Activated naive CD8-positive, alpha-beta T cell treated with anti-CD3 and anti-CD28 coated beads for 36 hours (primary cell): ENCODE results near the gene RPL15. TPM values are rescaled to one million over a fixed set of nuclear protein-coding genes. Genes with fewer than 3 reads are reported as not detected.
A peak's percentile ranks its signal among the peaks of the same experiment; 100 is the strongest.
"Not testable (repeated sequence)": the region's sequence is repeated elsewhere in the genome, so short reads cannot be mapped to it uniquely, and the experiment has no call there.

Experiments used
- DNase-seq: peaks from one replicate; pipeline ENCODE4 v3.0.0; 2021
- H3K27ac Mint-ChIP-seq: one replicate; pipeline ENCODE4 v1.8.0; 2022; ENCODE audit warnings: mild to moderate bottlenecking, moderate library complexity, mixed read lengths
- H3K27me3 Mint-ChIP-seq: one replicate; pipeline ENCODE4 v1.8.0; 2022; ENCODE audit warnings: mild to moderate bottlenecking, mixed read lengths
- H3K36me3 Mint-ChIP-seq: one replicate; pipeline ENCODE4 v1.8.0; 2021; ENCODE audit warnings: mild to moderate bottlenecking, mixed read lengths
- H3K4me1 Mint-ChIP-seq: one replicate; pipeline ENCODE4 v1.8.0; 2021; ENCODE audit warnings: mixed read lengths
- H3K4me3 Mint-ChIP-seq: one replicate; pipeline ENCODE4 v1.8.0; 2022; ENCODE audit warnings: mild to moderate bottlenecking, moderate library complexity, mixed read lengths
- H3K9me3 Mint-ChIP-seq: one replicate; pipeline ENCODE4 v1.8.0; 2022; ENCODE audit warnings: mixed read lengths
- total RNA-seq, 2 experiments: library from RNA; stranded (reverse); gene quantifications; one replicate each; pipeline ENCODE4 v1.2.3, GENCODE V29; 2021

RPL15 gene
- total RNA-seq, 2 experiments from 2014 or later: 2,473 to 2,489 TPM

DNA sequence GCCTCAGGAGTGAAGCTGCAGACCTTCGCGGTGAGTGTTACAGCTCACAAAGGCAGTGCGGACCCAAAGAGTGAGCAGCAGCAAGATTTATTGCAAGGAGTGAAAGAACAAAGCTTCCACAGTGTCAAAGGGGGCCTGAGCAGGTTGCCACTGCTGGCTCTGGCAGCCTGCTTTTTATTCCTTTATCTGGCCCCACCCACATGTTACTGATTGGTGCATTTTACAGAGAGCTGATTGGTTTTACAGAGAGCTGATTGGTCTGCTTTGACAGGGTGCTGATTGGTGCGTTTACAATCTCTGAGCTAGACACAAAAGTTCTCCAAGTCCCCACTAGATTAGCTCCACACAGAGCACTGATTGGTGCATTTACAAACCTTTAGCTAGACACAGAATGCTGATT is 34.9 kb upstream of the RPL15 start:
- H3K27ac Mint-ChIP-seq: peak overlapping the region; percentile 31
- DNase-seq, H3K27me3 Mint-ChIP-seq, H3K9me3 Mint-ChIP-seq: not testable (repeated sequence)
- H3K4me3 Mint-ChIP-seq: peak overlapping the region; percentile 42
- peaks cover 26% of the 10 kb centered on the region for H3K4me1 Mint-ChIP-seq
- peaks cover 17% of the 10 kb centered on the region for H3K36me3 Mint-ChIP-seq

- peaks cover 17% of the 10 kb centered on the region for H3K36me3 Mint-ChIP-seq
- H3K9me3 Mint-ChIP-seq: no peaks in the 10 kb centered on the region
- H3K4me3 Mint-ChIP-seq: no peak overlapping the region
- no peak for DNase-seq
- peaks cover 26% of the 10 kb centered on the region for H3K4me1 Mint-ChIP-seq
- no peaks in the 10 kb centered on the region for H3K27me3 Mint-ChIP-seq
- H3K27ac Mint-ChIP-seq: no peak overlapping the region
These were observed 34.4 kb upstream of the RPL15 start for GRCh38 chr3:23882487-23882918.

GRCh38 chr3:23884481-23884880 is 32.5 kb upstream of the RPL15 start:
- Mint-ChIP-seq H3K27ac (no peak overlapping the region), H3K9me3 (no peaks in the 10 kb centered on the region), H3K4me3 (no peak overlapping the region), H3K27me3 (no peaks in the 10 kb centered on the region), H3K4me1 (peaks cover 23% of the 10 kb centered on the region), H3K36me3 (peaks cover 15% of the 10 kb centered on the region)
- no peak for DNase-seq

DNA sequence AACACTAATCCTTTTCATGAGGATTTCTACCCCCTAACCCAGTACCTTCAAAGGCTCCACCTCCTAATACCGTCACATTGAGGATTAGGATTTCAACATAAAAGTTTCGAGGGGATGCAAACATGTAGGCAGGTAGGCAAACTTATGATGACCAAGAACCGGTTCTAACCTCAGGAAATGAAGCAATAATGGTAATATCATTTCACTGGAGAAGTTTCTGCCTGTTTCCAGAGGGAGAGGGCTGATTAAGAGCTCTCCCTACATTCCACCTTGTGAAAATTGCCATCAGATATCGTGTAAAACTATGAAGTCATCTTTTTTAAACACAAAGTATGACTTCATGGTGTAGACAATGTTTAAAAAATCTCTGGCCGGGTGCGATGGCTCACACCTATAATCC is 31.7 kb upstream of the RPL15 start:
- Mint-ChIP-seq H3K4me3 (no peak overlapping the region), H3K36me3 (peaks cover 17% of the 10 kb centered on the region), H3K4me1 (peaks cover 20% of the 10 kb centered on the region), H3K9me3 (no peaks in the 10 kb centered on the region), H3K27ac (no peak overlapping the region), H3K27me3 (no peaks in the 10 kb centered on the region)
- no peak for DNase-seq

- Mint-ChIP-seq H3K4me1 (peaks cover 13% of the 10 kb centered on the region), H3K27ac (no peak overlapping the region), H3K27me3 (no peaks in the 10 kb centered on the region), H3K9me3 (no peaks in the 10 kb centered on the region), H3K4me3 (no peak overlapping the region), H3K36me3 (peaks cover 14% of the 10 kb centered on the region)
- no peak for DNase-seq
These were observed 30.6 kb upstream of the RPL15 start for GRCh38 chr3:23886311-23886710.

- Mint-ChIP-seq H3K4me3 (no peak overlapping the region), H3K36me3 (peaks cover 3% of the 10 kb centered on the region), H3K4me1 (peaks cover 2% of the 10 kb centered on the region), H3K27me3 (no peaks in the 10 kb centered on the region), H3K9me3 (no peaks in the 10 kb centered on the region), H3K27ac (no peak overlapping the region)
- DNase-seq: no peak
These were observed 28.2 kb upstream of the RPL15 start for GRCh38 chr3:23888617-23889228.

DNA sequence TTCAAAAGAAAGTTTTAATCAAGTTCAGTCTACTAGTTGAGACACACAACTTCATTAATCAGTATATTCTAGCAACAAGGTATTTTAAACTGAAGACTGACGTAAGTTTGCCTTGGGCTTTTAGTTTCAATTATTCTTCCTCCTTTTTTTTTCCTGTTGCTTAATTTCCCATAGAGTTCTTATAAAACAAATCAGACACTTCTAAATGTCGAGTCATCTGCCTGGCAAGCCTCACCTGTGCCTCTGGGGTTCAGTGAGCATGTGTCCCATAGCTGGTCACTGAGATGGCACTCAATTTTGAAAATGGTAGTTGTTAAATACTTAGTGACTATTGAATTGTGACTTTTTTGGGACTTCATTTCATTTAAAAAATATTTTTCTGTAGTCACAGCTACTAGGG is 27.5 kb upstream of the RPL15 start:
- H3K36me3 Mint-ChIP-seq: peaks cover 3% of the 10 kb centered on the region
- DNase-seq: no peak
- H3K9me3 Mint-ChIP-seq: no peaks in the 10 kb centered on the region
- no peaks in the 10 kb centered on the region for H3K27me3 Mint-ChIP-seq
- H3K4me3 Mint-ChIP-seq: no peak overlapping the region
- H3K4me1 Mint-ChIP-seq: peaks cover 2% of the 10 kb centered on the region
- no peak overlapping the region for H3K27ac Mint-ChIP-seq

DNA sequence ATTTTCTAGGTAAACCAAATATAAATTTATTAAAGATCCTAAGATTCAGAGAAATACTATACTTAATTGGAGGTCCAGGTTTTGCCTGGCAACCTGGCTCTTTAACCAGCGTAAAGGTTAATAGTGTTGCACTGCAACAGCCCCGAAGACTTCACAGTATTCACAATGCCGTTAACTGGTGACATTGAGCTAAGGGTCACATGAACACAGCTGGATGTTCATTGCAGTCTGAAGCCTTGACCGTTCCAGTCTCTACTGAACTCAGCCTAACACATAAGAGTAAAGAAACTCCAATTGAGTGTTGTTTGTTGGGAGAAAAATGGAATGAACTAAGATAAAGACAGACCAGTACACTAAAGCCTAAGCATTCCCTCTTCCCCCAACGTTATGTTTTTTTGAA is 27.0 kb upstream of the RPL15 start:
- Mint-ChIP-seq H3K4me1 (peaks cover 2% of the 10 kb centered on the region), H3K4me3 (no peak overlapping the region), H3K27ac (no peak overlapping the region), H3K27me3 (no peaks in the 10 kb centered on the region), H3K9me3 (no peaks in the 10 kb centered on the region), H3K36me3 (peaks cover 3% of the 10 kb centered on the region)
- DNase-seq: no peak

- Mint-ChIP-seq H3K9me3 (no peaks in the 10 kb centered on the region), H3K27ac (no peak overlapping the region), H3K4me3 (no peak overlapping the region), H3K36me3 (peaks cover 16% of the 10 kb centered on the region), H3K27me3 (no peaks in the 10 kb centered on the region), H3K4me1 (peaks cover 2% of the 10 kb centered on the region)
- DNase-seq: no peak
These were observed 22.5 kb upstream of the RPL15 start for GRCh38 chr3:23894254-23895061.

DNA sequence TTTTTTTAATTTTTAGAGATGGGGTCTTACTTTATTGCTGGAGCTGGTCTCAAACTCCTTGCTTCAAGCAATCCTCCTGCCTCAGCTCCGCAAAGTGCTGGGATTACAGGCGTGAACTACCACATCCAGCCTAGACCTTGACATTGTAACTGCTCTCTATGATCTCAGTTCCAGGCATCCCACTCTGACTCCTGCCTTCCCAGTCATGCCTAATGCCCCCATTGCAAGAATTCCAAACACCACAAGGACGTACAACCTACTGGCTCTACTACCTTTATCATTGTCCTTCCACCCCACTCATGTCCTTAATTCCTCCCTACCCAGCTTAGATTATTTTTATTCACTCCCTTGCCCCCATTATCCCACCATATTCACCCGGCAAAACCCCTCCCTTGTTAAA is 21.8 kb upstream of the RPL15 start:
- H3K4me3 Mint-ChIP-seq: no peak overlapping the region
- H3K9me3 Mint-ChIP-seq: no peaks in the 10 kb centered on the region
- no peak for DNase-seq
- no peak overlapping the region for H3K27ac Mint-ChIP-seq
- no peaks in the 10 kb centered on the region for H3K27me3 Mint-ChIP-seq
- peaks cover 16% of the 10 kb centered on the region for H3K36me3 Mint-ChIP-seq
- H3K4me1 Mint-ChIP-seq: peaks cover 2% of the 10 kb centered on the region

- H3K4me3 Mint-ChIP-seq: no peak overlapping the region
- no peaks in the 10 kb centered on the region for H3K27me3 Mint-ChIP-seq
- no peak for DNase-seq
- peaks cover 34% of the 10 kb centered on the region for H3K36me3 Mint-ChIP-seq
- H3K9me3 Mint-ChIP-seq: peaks cover 4% of the 10 kb centered on the region
- no peak overlapping the region for H3K27ac Mint-ChIP-seq
- H3K4me1 Mint-ChIP-seq: no peaks in the 10 kb centered on the region
These were observed 16.2 kb upstream of the RPL15 start for GRCh38 chr3:23900744-23901143.

- Mint-ChIP-seq H3K27ac (no peak overlapping the region), H3K4me3 (no peak overlapping the region), H3K4me1 (peaks cover 2% of the 10 kb centered on the region), H3K9me3 (peaks cover 4% of the 10 kb centered on the region), H3K36me3 (peaks cover 24% of the 10 kb centered on the region), H3K27me3 (no peaks in the 10 kb centered on the region)
- DNase-seq: no peak
These were observed 12.4 kb upstream of the RPL15 start for GRCh38 chr3:23904545-23904944.

DNA sequence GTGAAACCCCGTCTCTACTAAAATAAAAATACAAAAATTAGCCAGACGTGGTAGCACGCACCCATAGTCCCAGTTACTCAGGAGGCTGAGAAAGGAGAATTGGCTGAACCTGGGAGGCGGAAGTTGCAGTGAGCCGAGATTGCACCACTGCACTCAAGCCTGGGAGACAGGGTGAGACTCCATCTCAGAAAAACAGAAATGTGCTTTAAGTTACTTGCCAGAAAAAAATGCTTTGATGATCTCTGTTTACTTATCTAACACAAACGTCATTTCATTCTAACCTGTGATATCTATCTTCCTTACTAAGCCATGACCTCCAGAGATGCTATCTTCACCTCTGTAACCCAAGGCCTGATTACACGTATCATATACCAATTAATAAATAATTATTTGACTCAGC is 7.6 kb upstream of the RPL15 start:
- H3K27ac Mint-ChIP-seq: no peak overlapping the region
- H3K27me3 Mint-ChIP-seq: no peaks in the 10 kb centered on the region
- H3K9me3 Mint-ChIP-seq: peaks cover 2% of the 10 kb centered on the region
- peaks cover 17% of the 10 kb centered on the region for H3K36me3 Mint-ChIP-seq
- no peak overlapping the region for H3K4me3 Mint-ChIP-seq
- no peak for DNase-seq
- peaks cover 9% of the 10 kb centered on the region for H3K4me1 Mint-ChIP-seq

DNA sequence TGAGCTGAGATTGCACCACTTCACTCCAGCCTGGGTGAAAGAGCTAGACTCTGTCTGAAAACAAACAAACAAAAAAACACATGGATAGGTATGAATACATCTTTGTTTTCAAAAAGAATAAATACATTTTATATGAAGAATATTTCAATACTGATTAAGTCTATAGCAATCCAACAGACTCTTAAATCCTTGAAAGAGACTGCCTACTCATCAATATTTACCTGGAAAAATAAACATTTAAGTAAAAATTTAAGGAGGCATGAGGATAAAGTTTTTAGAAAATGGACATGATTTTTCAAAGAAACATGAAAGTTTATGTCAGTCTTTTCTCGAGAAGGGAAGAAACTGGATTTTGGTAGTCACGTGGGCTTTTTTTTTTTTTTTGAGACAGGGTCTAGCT is 5.5 kb upstream of the RPL15 start:
- Mint-ChIP-seq H3K36me3 (peaks cover 4% of the 10 kb centered on the region), H3K27me3 (no peaks in the 10 kb centered on the region), H3K4me3 (no peak overlapping the region), H3K9me3 (no peaks in the 10 kb centered on the region), H3K4me1 (peaks cover 19% of the 10 kb centered on the region), H3K27ac (no peak overlapping the region)
- no peak for DNase-seq

DNA sequence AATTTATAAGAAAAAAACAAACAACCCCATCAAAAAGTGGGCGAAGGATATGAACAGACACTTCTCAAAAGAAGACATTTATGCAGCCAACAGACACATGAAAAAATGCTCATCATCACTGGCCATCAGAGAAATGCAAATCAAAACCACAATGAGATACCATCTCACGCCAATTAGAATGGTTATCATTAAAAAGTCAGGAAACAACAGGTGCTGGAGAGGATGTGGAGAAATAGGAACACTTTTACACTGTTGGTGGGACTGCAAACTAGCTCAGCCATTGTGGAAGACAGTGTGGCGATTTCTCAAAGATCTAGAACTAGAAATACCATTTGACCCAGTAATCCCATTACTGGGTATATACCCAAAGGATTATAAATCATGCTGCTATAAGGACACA is 4.6 kb upstream of the RPL15 start:
- H3K9me3 Mint-ChIP-seq, H3K27ac Mint-ChIP-seq, H3K36me3 Mint-ChIP-seq, H3K4me3 Mint-ChIP-seq, H3K27me3 Mint-ChIP-seq, DNase-seq: not testable (repeated sequence)
- H3K4me1 Mint-ChIP-seq: peaks cover 19% of the 10 kb centered on the region

GRCh38 chr3:23913182-23913581 is 3.8 kb upstream of the RPL15 start:
- peaks cover 19% of the 10 kb centered on the region for H3K4me1 Mint-ChIP-seq
- no peaks in the 10 kb centered on the region for H3K27me3 Mint-ChIP-seq
- DNase-seq: no peak
- H3K9me3 Mint-ChIP-seq: no peaks in the 10 kb centered on the region
- no peak overlapping the region for H3K27ac Mint-ChIP-seq
- no peak overlapping the region for H3K4me3 Mint-ChIP-seq
- peaks cover 18% of the 10 kb centered on the region for H3K36me3 Mint-ChIP-seq
